Endothelial cell (in vitro differentiated cells): ENCODE data around the gene CRISPLD2. TPM values are rescaled to one million over a fixed set of nuclear protein-coding genes. Genes with fewer than 3 reads are reported as not detected.

Source experiments
- DNase-seq: peaks from one replicate; pipeline ENCODE4 v3.0.0; 2021; ENCODE audit warnings: low spot score
- H3K27ac Mint-ChIP-seq: one replicate; pipeline ENCODE4 v1.8.0; 2021; ENCODE audit warnings: mixed read lengths, inconsistent platforms; ENCODE audit not compliant: unreplicated experiment
- H3K27me3 Mint-ChIP-seq: one replicate; pipeline ENCODE4 v1.8.0; 2021; ENCODE audit warnings: mild to moderate bottlenecking, moderate library complexity, mixed read lengths, inconsistent platforms; ENCODE audit not compliant: unreplicated experiment
- H3K36me3 Mint-ChIP-seq: one replicate; pipeline ENCODE4 v1.8.0; 2021; ENCODE audit warnings: mild to moderate bottlenecking, low read depth, mixed read lengths, inconsistent platforms; ENCODE audit not compliant: unreplicated experiment
- H3K4me1 Mint-ChIP-seq: one replicate; pipeline ENCODE4 v1.8.0; 2021; ENCODE audit warnings: mild to moderate bottlenecking, mixed read lengths, inconsistent platforms; ENCODE audit not compliant: unreplicated experiment
- H3K4me3 Mint-ChIP-seq: one replicate; pipeline ENCODE4 v1.8.0; 2021; ENCODE audit warnings: mild to moderate bottlenecking, mixed read lengths, inconsistent platforms; ENCODE audit not compliant: unreplicated experiment
- H3K9me3 Mint-ChIP-seq: one replicate; pipeline ENCODE4 v1.8.0; 2021; ENCODE audit warnings: mixed read lengths, inconsistent platforms; ENCODE audit not compliant: unreplicated experiment
- total RNA-seq: library from RNA; stranded (reverse); fragmentation: NEBNext Ultra II Directional; extraction: Animal tissue kit (Norgen Biotek cat#: 25700); gene quantifications from one replicate; pipeline ENCODE4 v1.2.1, GENCODE V29; 2021; ENCODE audit not compliant: unreplicated experiment
- TF ChIP-seq, protein P1 (sequence below): fragments of 200-600 bp; sonication (generic); IDR thresholded peaks from one replicate; pipeline ENCODE4 v1.5.0; 2021; ENCODE audit warnings: antibody characterized with exemption; ENCODE audit not compliant: unreplicated experiment

Gene CRISPLD2
- total RNA-seq, 1 donor from 2014 or later, result 0.54 TPM

DNA sequence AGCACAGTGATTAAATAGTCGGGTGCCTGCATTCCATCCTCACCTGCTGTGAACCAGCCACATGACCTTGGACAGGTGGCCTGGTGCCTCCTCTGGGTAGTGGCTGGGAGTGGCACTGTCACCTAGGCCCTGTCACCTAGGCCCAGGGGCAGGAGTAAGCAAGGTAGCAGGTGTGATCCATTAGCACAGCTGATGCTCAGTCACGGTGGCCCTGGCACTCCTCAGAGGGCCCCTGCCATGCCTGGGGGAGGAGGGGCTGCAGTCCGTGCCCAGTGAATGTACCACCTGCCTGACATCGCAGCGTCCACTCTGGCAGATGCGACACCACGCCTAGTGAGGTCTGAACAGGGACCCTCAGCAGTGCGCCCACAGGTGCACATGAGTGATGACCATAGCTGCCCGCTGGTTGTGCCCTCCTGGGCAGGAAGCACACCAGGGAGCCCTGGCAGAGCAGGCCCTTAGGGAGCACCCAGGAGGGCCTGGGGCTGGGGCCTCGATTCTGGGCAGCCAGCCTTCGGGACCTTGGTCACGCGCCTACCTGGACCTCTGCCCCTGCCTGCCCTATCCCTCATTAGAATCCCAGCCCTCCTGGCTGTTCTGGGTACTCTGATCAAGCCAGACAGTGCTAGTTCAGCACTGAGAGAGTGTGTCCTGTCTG, 33.1 kb upstream of the CRISPLD2 start:
- Mint-ChIP-seq H3K27me3 (no peaks in the 10 kb centered on the region), H3K27ac (no peak overlapping the region), H3K36me3 (no peaks in the 10 kb centered on the region), H3K4me1 (no peaks in the 10 kb centered on the region), H3K4me3 (no peak overlapping the region), H3K9me3 (no peaks in the 10 kb centered on the region)
- no peak for DNase-seq
- TF ChIP-seq, protein P1, sequence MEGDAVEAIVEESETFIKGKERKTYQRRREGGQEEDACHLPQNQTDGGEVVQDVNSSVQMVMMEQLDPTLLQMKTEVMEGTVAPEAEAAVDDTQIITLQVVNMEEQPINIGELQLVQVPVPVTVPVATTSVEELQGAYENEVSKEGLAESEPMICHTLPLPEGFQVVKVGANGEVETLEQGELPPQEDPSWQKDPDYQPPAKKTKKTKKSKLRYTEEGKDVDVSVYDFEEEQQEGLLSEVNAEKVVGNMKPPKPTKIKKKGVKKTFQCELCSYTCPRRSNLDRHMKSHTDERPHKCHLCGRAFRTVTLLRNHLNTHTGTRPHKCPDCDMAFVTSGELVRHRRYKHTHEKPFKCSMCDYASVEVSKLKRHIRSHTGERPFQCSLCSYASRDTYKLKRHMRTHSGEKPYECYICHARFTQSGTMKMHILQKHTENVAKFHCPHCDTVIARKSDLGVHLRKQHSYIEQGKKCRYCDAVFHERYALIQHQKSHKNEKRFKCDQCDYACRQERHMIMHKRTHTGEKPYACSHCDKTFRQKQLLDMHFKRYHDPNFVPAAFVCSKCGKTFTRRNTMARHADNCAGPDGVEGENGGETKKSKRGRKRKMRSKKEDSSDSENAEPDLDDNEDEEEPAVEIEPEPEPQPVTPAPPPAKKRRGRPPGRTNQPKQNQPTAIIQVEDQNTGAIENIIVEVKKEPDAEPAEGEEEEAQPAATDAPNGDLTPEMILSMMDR, result no peak

DNA sequence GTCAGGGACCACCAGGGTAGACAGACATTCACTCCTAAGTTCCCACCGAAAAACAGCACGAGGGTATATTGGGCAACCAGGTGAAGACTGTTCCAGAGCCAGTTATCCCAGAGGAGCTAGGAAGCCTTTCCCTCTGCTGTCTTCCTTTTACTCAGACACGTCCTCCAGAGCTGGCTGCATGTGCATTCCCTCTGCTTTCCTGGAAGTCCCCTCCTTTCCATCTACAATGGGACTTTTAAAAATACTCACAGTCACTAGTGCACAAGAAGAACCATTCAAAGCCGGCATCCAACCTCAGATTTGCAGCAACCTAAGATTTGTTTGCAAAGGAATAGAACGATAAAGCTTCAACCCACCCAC, 32.5 kb upstream of the CRISPLD2 start:
- Mint-ChIP-seq H3K36me3 (no peaks in the 10 kb centered on the region), H3K9me3 (no peaks in the 10 kb centered on the region), H3K4me3 (no peak overlapping the region), H3K27me3 (no peaks in the 10 kb centered on the region), H3K27ac (no peak overlapping the region), H3K4me1 (no peaks in the 10 kb centered on the region)
- TF ChIP-seq, protein P1, result no peak
- DNase-seq, result no peak

DNA sequence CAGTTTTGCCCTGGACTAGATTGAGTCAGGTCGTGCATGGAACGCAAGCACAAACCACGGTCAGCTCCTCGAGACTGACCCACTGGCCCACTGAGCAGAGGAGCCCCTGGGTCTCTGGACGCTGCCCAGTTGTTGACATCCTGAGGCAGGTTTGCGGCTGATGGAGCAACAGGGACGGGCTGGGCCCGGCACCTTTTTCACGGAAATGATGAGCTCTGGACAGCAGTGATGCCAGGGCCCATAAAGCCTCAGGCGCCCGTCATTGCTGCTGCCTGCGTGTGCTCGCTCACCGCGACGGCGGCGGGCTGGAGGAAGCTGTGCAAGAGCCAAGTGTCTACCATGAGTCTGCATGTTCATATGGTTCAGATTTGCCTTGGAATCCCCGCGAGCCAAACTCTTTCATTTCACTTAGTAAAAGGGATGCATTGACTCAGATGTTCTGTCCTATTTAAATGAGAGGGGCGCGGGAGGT, 30.8 kb upstream of the CRISPLD2 start:
- no peak for DNase-seq
- TF ChIP-seq, protein P1, result no peak
- Mint-ChIP-seq H3K27ac (no peak overlapping the region), H3K4me1 (no peaks in the 10 kb centered on the region), H3K4me3 (no peak overlapping the region), H3K27me3 (no peaks in the 10 kb centered on the region), H3K9me3 (no peaks in the 10 kb centered on the region), H3K36me3 (no peaks in the 10 kb centered on the region)

DNA sequence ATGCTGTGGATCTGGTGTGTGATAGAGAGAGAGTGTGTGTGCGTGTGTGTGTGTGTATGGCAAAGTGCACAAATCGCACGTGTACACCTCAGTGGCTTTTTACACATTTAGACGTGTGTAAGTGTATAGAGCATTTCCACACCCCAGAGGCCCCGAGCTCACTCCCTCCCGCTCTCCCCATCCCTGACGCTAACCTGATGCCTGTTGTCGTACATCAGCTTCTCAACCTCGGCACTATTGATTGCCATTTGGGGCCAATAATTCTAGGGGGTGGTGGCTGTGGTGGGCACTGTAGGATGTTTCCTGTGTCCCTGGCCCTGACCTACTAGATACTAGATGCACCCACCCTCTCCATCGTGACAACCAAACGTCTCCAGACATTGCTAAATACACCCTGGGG, 30.4 kb upstream of the CRISPLD2 start:
- DNase-seq, result no peak
- Mint-ChIP-seq H3K9me3 (no peaks in the 10 kb centered on the region), H3K27ac (no peak overlapping the region), H3K4me1 (no peaks in the 10 kb centered on the region), H3K4me3 (no peak overlapping the region), H3K27me3 (no peaks in the 10 kb centered on the region), H3K36me3 (no peaks in the 10 kb centered on the region)
- TF ChIP-seq, protein P1, result no peak

DNA sequence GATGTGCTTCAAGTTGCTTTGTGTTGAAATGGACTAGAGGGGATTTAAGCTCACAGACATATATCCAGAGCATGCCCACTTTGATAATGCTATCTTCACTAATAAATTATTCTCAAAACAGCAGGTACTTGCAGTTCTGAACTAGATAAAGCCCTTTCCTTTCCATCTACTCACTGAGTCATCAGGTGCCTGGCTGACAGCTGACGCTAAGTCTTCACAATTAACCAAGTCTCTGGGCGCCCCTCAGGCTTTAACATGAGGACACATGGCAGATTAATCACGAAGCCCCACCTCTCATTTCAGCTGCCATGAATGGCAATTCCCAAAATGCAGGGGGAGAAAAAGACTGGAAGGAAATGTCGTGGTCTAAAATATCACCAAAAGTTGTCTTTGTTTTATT, 29.5 kb upstream of the CRISPLD2 start:
- TF ChIP-seq, protein P1, result no peak
- Mint-ChIP-seq H3K36me3 (no peaks in the 10 kb centered on the region), H3K4me3 (no peak overlapping the region), H3K4me1 (peaks cover 3% of the 10 kb centered on the region), H3K9me3 (no peaks in the 10 kb centered on the region), H3K27ac (no peak overlapping the region), H3K27me3 (no peaks in the 10 kb centered on the region)
- no peak for DNase-seq
